Keratinocyte (primary cell): ENCODE data around the gene ERBB2. TPM values are rescaled to one million over a fixed set of nuclear protein-coding genes. Genes with fewer than 3 reads are reported as not detected.

ENCODE experiments used
- DNase-seq: peaks from one replicate; pipeline ENCODE4 v3.0.0-alpha.2; 2011; ENCODE audit warnings: low read depth, missing footprints, low spot score
- FAIRE-seq: peaks from 2 replicates; lab custom pipeline; 2011; peaks lifted over from hg19 to GRCh38; lab: Jason Lieb, UNC
- H2AFZ ChIP-seq: 2 replicates; pipeline ENCODE4 v1.6.0; 2012; ENCODE audit warnings: low read length, control low read depth, inconsistent platforms; ENCODE audit not compliant: control insufficient read depth
- H3K27ac ChIP-seq: 2 replicates; pipeline ENCODE4 v1.5.1; 2011; ENCODE audit warnings: low read length; ENCODE audit not compliant: control insufficient read depth, insufficient read depth
- H3K27me3 ChIP-seq: 3 replicates; pipeline ENCODE4 v1.6.0; 2011; ENCODE audit warnings: low read length; ENCODE audit not compliant: control insufficient read depth, insufficient read depth; ENCODE audit errors: extremely low read depth
- H3K36me3 ChIP-seq, 2 experiments: 2 replicates in 1 of 2; 3 replicates in 1 of 2; pipeline ENCODE4 v1.5.1; 2011; ENCODE audit warnings: low read length in 2 of 2, mild to moderate bottlenecking in 1 of 2; ENCODE audit not compliant: control insufficient read depth in 2 of 2, insufficient read depth in 2 of 2; ENCODE audit errors: extremely low read depth in 1 of 2
- H3K4me1 ChIP-seq: 3 replicates; pipeline ENCODE4 v1.5.1; 2011; ENCODE audit warnings: low read length; ENCODE audit not compliant: control insufficient read depth, insufficient read depth; ENCODE audit errors: extremely low read depth
- H3K4me2 ChIP-seq: 3 replicates; pipeline ENCODE4 v1.6.0; 2011; ENCODE audit warnings: low read depth, low read length; ENCODE audit not compliant: control insufficient read depth, insufficient read depth; ENCODE audit errors: extremely low read depth
- H3K4me3 ChIP-seq, 3 experiments: fragments of 200-600 bp in 1 of 3; sonication (generic) in 1 of 3; 2 replicates in 2 of 3; 3 replicates in 1 of 3; pipeline ENCODE4 v1.5.1; 2011 to 2016; ENCODE audit warnings: low read length in 3 of 3, mild to moderate bottlenecking in 3 of 3, control low read depth in 2 of 3, inconsistent platforms in 1 of 3, low read depth in 1 of 3, mixed read lengths in 1 of 3, mixed run types in 1 of 3, moderate library complexity in 1 of 3; ENCODE audit not compliant: control insufficient read depth in 2 of 3, insufficient read depth in 2 of 3; ENCODE audit errors: extremely low read depth in 1 of 3
- H3K79me2 ChIP-seq: 2 replicates; pipeline ENCODE4 v1.6.0; 2012; ENCODE audit warnings: low read length; ENCODE audit not compliant: control insufficient read depth, insufficient read depth
- H3K9ac ChIP-seq: 3 replicates; pipeline ENCODE4 v1.6.0; 2011; ENCODE audit warnings: low read length; ENCODE audit not compliant: control insufficient read depth, insufficient read depth; ENCODE audit errors: extremely low read depth
- H3K9me1 ChIP-seq: 3 replicates; pipeline ENCODE4 v1.6.0; 2011; ENCODE audit warnings: low read length; ENCODE audit not compliant: control insufficient read depth, insufficient read depth; ENCODE audit errors: extremely low read depth
- H3K9me3 ChIP-seq: 2 replicates; pipeline ENCODE4 v1.5.1; 2012; ENCODE audit warnings: low read depth, low read length; ENCODE audit not compliant: control insufficient read depth
- H4K20me1 ChIP-seq: 3 replicates; pipeline ENCODE4 v1.6.0; 2011; ENCODE audit warnings: low read length; ENCODE audit not compliant: control insufficient read depth, insufficient read depth; ENCODE audit errors: extremely low read depth
- EZH2 ChIP-seq: IDR thresholded peaks from one replicate; pipeline ENCODE4 v1.6.1; 2012; ENCODE audit warnings: inconsistent platforms, mild to moderate bottlenecking, low read length, moderate library complexity
- dilution Hi-C: fragments of 300-500 bp; cut with MboI; formaldehyde crosslinking; loops from one replicate; pipeline ENCODE4 v1.7.0; 2020; ENCODE audit warnings: low sequenced_read_pairs; ENCODE audit not compliant: extremely low pct_ligation_motif_present
- polyA plus RNA-seq, 5 experiments: library from polyadenylated mRNA; depleted of rRNA in 3 of 5; stranded (reverse) in 3 of 5; stranded (forward) in 1 of 5; unstranded in 1 of 5; fragments of >200 nt; gene quantifications; 1 replicate in 1 of 5; 2 replicates in 3 of 5; 3 replicates in 1 of 5; pipeline versions ENCODE4 v1.2.1 to v1.2.3, GENCODE V29; 2011 to 2012; ENCODE audit warnings: missing spikeins in 2 of 5, low read depth in 1 of 5, low replicate concordance in 1 of 5
- TF ChIP-seq, protein P1 (sequence below), 3 experiments: IDR thresholded peaks in 1 of 3; conservative IDR thresholded peaks in 1 of 3; optimal IDR thresholded peaks in 1 of 3; 2 replicates in 2 of 3; 3 replicates in 1 of 3; pipeline versions ENCODE3 to v1.5.1; 2011; ENCODE audit warnings: low read length in 3 of 3, mild to moderate bottlenecking in 3 of 3, moderate library complexity in 2 of 3, control low read depth in 1 of 3, inconsistent platforms in 1 of 3; ENCODE audit not compliant: insufficient read depth in 2 of 3; ENCODE audit errors: extremely low read depth in 1 of 3

ERBB2 gene
- polyA plus RNA-seq, 1 donor (not counting 4 experiments of a cell fraction or from before 2014, with no cell fraction given), result 21.4 TPM

DNA sequence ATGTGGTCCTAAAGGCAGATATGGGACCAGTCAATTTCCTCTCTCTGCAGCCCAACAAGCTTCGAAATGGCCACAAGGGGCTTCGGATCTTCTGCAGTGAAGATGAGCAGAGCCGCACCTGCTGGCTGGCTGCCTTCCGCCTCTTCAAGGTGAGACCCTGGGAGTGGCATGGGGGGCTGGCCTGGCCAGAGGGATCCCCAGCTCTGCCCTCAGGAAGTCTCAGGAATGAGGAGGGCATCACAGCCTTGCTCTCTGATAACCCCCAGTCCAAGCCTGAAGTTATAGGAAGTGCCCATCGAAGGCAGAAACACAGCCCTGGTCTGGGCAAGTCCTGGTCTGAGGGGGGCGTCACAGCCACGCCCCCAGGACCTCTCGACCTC, 45.0 kb downstream of the ERBB2 start:
- dilution Hi-C loops, result no loop called here
- peaks cover 29 to 32% of the 10 kb centered on the region in 2 experiments for H3K36me3 ChIP-seq

DNA sequence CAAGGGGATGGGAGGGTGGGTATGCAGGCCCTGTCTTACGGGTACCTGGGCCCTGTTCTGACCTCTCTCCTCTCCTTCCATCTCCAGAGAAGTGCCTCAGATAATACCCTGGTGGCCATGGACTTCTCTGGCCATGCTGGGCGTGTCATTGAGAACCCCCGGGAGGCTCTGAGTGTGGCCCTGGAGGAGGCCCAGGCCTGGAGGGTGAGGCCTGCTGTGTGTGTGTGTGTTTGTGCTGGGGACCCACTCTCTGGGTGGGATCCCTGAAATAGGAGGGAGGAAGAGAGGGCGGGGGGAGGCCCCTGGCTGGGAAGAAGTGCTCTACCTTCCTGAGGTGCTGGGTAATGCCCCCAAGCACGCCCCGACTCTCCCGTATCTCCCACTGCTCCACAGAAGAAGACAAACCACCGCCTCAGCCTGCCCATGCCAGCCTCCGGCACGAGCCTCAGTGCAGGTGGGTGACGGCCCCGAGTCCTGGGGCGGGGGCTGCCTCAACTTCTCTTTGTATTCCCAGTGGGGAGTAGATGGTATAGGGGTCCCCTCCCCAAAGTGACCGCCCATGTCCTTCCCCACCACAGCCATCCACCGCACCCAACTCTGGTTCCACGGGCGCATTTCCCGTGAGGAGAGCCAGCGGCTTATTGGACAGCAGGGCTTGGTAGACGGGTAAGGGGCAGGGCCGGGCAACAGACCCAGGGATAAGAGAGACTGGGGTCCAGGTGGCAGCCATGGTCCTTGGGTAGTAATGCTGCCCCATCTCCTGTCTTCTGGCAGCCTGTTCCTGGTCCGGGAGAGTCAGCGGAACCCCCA, 45.7 kb downstream of the ERBB2 start:
- Histone ChIP-seq H3K4me3 (no peak overlapping the region), H3K27ac (no peak overlapping the region), H2AFZ (no peak overlapping the region), H3K9me1 (no peaks in the 10 kb centered on the region), H3K27me3 (no peaks in the 10 kb centered on the region), H3K4me1 (peaks cover 21% of the 10 kb centered on the region), H3K9me3 (no peaks in the 10 kb centered on the region), H3K79me2 (no peaks in the 10 kb centered on the region), H3K4me2 (no peak overlapping the region), H3K36me3 (peaks cover 29 to 32% of the 10 kb centered on the region in 2 experiments), H4K20me1 (no peaks in the 10 kb centered on the region), H3K9ac (no peak overlapping the region)
- dilution Hi-C loops, result no loop called here
- TF ChIP-seq, protein P1, sequence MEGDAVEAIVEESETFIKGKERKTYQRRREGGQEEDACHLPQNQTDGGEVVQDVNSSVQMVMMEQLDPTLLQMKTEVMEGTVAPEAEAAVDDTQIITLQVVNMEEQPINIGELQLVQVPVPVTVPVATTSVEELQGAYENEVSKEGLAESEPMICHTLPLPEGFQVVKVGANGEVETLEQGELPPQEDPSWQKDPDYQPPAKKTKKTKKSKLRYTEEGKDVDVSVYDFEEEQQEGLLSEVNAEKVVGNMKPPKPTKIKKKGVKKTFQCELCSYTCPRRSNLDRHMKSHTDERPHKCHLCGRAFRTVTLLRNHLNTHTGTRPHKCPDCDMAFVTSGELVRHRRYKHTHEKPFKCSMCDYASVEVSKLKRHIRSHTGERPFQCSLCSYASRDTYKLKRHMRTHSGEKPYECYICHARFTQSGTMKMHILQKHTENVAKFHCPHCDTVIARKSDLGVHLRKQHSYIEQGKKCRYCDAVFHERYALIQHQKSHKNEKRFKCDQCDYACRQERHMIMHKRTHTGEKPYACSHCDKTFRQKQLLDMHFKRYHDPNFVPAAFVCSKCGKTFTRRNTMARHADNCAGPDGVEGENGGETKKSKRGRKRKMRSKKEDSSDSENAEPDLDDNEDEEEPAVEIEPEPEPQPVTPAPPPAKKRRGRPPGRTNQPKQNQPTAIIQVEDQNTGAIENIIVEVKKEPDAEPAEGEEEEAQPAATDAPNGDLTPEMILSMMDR (optimal IDR thresholded peaks at IDR 0.05 in 1 of 3, IDR thresholded peaks at IDR 0.05 in 1 of 3, conservative IDR thresholded peaks at IDR 0.05 in 1 of 3; ENCODE audit: extremely low read depth in 1 of 3, insufficient read depth in 2 of 3, low read length in 3 of 3), result no peak
- no peak for TF ChIP-seq EZH2
- no peak for FAIRE-seq
- no peak for DNase-seq

More for the DNA sequence above, 45.0 kb downstream of the ERBB2 start:
- Histone ChIP-seq H4K20me1 (no peaks in the 10 kb centered on the region), H3K27ac (no peak overlapping the region), H3K9me1 (no peaks in the 10 kb centered on the region), H3K27me3 (no peaks in the 10 kb centered on the region), H3K9me3 (no peaks in the 10 kb centered on the region), H3K4me1 (peaks cover 22% of the 10 kb centered on the region), H3K9ac (no peak overlapping the region), H3K4me3 (no peak overlapping the region), H2AFZ (no peak overlapping the region), H3K79me2 (no peaks in the 10 kb centered on the region), H3K4me2 (no peak overlapping the region)
- no peak for FAIRE-seq
- TF ChIP-seq, protein P1 (optimal IDR thresholded peaks at IDR 0.05 in 1 of 3, IDR thresholded peaks at IDR 0.05 in 1 of 3, conservative IDR thresholded peaks at IDR 0.05 in 1 of 3; ENCODE audit: extremely low read depth in 1 of 3, insufficient read depth in 2 of 3, low read length in 3 of 3), result no peak
- TF ChIP-seq EZH2, result no peak
- DNase-seq, result no peak
